NCI-H226 (cell line): ENCODE measurements around the gene ANKDD1A.

ENCODE experiments used
- DNase-seq: peaks from one replicate; pipeline ENCODE4 v3.0.0-alpha.2; 2015

Gene ANKDD1A

GRCh38 chr15:64925335-64926330 lies 13.9 kb downstream of the ANKDD1A start:
- no peak for DNase-seq

GRCh38 chr15:64926661-64927060 lies 15.0 kb downstream of the ANKDD1A start:
- DNase-seq = no peak

GRCh38 chr15:64928626-64929220 lies 17.0 kb downstream of the ANKDD1A start:
- no peak for DNase-seq

- no peak for DNase-seq
These were observed 18.4 kb downstream of the ANKDD1A start for GRCh38 chr15:64930019-64930652.

- DNase-seq = no peak
These were observed 19.2 kb downstream of the ANKDD1A start for GRCh38 chr15:64930778-64931371.

- DNase-seq = no peak
These were observed 19.7 kb downstream of the ANKDD1A start for GRCh38 chr15:64931381-64931780.

GRCh38 chr15:64934023-64934422 lies 22.3 kb downstream of the ANKDD1A start:
- no peak for DNase-seq

- DNase-seq = peak; percentile 77
These were observed 26.5 kb downstream of the ANKDD1A start for GRCh38 chr15:64938192-64938591.

- no peak for DNase-seq
These were observed 30.7 kb downstream of the ANKDD1A start for GRCh38 chr15:64942356-64942755.

GRCh38 chr15:64943512-64944225 lies 32.0 kb downstream of the ANKDD1A start:
- no peak for DNase-seq

- no peak for DNase-seq
These were observed 33.3 kb downstream of the ANKDD1A start for GRCh38 chr15:64944961-64945360.

GRCh38 chr15:64947211-64947610 lies 35.5 kb downstream of the ANKDD1A start:
- no peak for DNase-seq

GRCh38 chr15:64948916-64949315 lies 37.2 kb downstream of the ANKDD1A start:
- no peak for DNase-seq

- DNase-seq = no peak
These were observed 37.9 kb downstream of the ANKDD1A start for GRCh38 chr15:64949383-64950186.

GRCh38 chr15:64950888-64951287 lies 39.2 kb downstream of the ANKDD1A start:
- no peak for DNase-seq

GRCh38 chr15:64951777-64952418 lies 40.2 kb downstream of the ANKDD1A start:
- DNase-seq = no peak

- DNase-seq = no peak
These were observed 42.7 kb downstream of the ANKDD1A start for GRCh38 chr15:64954395-64954794.

GRCh38 chr15:64959128-64959527 lies 47.4 kb downstream of the ANKDD1A start:
- no peak for DNase-seq

- no peak for DNase-seq
These were observed 48.5 kb downstream of the ANKDD1A start for GRCh38 chr15:64960153-64960552.

- no peak for DNase-seq
These were observed 49.3 kb downstream of the ANKDD1A start for GRCh38 chr15:64961013-64961412.

GRCh38 chr15:64969401-64969800 lies 57.7 kb downstream of the ANKDD1A start:
- DNase-seq = no peak
